Activated naive CD4-positive, alpha-beta T cell (primary cell): ENCODE results near the gene GAS6.
"Not testable (repeated sequence)": the region's sequence is repeated elsewhere in the genome, so short reads cannot be mapped to it uniquely, and the experiment has no call there.

Source experiments
- DNase-seq, 4 experiments: peaks; one replicate each; lab custom pipeline; 2025; lab: John Stamatoyannopoulos, UW

GAS6 gene

DNA sequence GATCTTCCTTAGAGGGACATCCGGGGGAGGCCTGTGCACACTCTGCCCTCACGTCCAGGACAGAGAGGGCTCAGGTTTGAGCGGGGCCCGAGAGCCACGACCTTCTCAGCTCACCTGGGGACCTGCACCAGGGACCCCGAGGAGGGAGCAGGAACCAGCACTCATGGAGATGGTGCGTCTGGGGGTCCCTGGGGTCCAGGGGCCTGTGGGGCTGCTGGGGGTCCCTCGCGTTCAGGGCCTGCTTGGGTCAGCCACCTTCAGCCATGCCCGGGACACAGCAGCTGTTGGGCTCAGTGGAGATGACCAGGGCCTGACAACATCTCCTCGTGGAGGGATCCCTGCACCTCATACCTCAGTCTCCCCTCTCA lies 57.8 kb downstream of the GAS6 start:
- no peak for DNase-seq

DNA sequence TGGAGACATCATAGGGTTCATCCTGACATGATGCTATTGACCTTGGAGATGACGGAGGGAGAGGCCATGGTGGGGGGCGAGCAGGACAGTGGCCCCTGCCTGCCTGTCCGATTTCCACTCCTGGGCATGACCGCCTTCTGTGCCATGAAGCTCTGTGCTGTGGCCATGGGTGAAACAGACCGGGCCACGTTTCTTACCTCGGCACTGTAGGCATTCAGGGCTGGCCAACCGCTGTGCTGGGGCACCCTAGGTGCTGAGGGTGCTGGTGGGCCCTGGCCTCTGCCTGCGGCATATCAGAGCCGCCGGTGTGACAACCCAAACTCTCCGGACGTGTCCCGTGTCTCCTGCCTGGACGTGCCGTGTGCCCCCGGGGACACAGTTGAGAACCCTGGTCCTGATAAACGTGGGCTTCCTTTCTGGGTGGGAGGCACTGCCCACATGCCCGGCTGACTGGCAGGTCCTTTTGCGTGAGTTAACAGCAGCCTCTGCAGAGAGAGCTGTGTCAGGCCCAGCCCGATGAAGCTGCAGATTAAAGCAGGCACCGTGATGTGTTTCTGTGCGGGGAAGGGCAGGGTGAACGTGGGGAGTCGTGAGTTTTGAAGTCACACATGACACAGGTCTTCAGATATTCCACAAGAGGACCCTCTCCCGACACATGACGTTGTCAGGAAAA lies 58.3 kb downstream of the GAS6 start:
- DNase-seq = no peak

DNA sequence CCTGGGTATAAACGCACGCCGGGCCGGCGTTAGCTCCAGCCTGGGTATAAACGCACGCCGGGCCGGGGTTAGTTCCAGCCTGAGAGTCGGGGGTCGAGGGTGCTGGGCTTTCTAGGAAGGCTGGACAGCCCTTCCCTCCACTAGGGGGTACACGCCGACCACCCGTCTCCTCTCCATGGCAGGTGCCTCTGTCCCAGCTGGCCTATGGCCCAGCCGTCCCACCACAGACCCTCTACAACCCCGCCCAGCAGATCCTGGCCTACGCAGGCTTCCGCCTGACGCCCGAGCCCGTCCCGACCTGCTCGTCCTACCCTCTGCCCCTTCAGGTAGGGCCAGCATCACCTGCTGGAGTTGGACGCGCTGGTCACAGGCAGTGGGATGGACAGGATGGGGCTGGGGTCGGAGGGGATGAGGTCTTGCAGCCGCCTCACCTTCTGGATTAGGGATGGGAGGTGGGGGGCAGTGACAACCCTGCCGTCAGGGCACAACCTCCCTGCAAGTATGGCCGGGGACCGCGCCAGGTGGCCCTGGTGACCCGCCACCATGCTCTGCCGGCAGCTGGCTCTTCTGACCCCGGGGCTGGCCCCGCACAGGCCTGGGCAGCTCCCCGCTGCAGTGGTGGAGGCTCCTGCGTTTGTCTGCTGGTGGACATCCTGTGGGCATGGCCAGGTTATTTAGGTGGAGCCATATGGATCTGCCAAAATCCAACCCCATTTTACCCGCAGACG lies 59.0 kb downstream of the GAS6 start:
- no peak for DNase-seq

DNA sequence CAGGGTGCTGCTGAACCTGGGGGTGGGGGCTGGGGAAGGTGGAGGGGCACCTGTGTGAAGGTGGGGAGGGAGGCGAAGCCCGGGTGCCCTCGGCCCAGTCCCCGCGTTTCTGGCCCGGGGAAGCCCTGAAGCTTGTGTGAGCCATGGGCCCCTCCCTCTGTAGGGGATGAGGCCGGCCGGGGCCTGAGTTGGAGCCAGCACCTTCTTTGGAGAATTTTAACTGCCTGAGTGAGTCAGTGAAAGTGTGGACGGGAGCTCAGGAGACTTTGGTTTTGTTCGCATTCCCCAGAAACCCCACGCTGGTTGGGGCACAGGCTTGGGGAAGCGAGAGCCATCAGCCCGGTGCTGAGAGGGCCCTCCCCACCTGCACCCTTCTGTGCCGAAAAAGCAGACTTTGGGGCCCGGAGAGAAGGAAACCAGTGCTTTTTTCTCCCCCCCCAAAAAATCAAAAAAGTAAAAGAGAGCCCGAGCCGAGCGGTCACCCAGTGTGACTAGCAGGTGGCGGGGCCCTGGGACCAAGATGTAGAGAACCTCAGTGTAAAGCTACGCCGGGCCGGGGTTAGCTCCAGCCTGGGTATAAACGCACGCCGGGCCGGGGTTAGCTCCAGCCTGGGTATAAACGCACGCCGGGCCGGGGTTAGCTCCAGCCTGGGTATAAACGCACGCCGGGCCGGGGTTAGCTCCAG lies 59.7 kb downstream of the GAS6 start:
- no peak for DNase-seq

DNA sequence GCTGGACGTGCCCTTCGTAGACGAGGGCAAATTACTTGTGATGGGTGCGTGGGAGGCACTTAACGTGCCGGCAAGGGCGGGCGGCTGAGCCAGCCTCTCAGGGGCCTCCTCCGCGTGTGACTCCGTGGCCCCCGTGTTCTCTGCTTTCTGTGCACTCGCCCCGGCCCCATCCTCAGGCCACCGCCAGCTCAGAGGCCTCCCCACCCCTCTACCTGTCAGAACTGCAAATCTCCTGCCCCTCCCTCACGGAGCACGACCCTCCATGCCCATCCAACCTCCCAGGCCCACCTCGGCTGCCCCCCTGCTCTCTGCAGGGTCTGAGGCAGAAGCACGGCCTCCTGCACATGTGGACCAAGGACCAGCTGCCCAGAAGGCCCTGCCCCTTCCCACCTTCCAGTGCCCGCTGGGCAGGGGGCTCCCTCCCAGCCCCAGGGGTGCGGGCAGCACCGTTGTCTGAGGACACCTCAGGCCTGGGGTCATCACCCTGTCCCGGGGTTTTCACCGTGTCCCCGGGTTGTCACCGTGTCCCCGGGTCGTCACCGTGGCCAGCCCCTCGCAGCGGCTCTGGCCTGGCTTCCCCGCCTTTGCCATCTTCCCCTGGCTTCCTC lies 60.4 kb downstream of the GAS6 start:
- no peak for DNase-seq

DNA sequence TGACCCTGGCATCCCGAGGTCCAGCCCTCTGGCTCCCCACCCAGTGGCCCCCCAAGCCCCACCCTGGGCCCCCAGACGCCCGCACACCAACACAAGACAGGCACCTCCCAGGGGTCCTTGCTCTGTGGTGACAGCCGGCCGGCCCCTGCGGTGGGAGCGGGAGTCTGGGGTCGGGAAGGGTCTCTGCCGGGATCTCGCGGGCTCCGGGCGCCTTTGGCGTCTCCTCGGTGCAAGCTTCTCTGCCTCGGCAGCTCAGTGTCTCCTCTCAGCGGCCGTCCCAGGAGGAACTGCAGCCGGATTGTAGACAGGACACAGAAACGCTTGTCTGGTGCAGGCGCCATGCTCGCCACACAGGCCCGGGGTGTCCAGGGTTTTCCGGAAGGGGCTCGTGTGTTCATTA lies 61.1 kb downstream of the GAS6 start:
- no peak for DNase-seq

DNA sequence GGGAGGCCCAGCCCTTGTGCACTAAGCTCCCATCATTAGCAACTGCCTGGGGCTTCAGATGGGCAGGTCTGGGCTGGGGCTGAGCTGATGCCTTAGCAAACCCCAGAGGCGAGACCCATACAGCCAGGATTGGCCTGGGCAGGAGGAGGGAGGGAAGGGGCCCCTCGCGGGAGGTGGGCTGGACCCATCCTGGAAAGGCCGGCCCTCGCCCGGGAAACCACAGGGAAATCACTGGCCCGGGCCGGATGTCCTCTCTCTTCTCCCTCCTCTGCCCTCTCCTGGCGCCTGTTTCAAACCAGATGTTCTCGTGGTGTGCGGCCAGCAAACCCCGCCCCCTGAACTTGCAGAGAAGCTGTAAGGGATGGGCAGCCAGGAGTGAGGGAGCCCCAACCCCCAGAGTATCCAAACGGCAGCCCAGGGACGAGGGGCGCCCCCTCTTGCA lies 61.8 kb downstream of the GAS6 start:
- no peak for DNase-seq

DNA sequence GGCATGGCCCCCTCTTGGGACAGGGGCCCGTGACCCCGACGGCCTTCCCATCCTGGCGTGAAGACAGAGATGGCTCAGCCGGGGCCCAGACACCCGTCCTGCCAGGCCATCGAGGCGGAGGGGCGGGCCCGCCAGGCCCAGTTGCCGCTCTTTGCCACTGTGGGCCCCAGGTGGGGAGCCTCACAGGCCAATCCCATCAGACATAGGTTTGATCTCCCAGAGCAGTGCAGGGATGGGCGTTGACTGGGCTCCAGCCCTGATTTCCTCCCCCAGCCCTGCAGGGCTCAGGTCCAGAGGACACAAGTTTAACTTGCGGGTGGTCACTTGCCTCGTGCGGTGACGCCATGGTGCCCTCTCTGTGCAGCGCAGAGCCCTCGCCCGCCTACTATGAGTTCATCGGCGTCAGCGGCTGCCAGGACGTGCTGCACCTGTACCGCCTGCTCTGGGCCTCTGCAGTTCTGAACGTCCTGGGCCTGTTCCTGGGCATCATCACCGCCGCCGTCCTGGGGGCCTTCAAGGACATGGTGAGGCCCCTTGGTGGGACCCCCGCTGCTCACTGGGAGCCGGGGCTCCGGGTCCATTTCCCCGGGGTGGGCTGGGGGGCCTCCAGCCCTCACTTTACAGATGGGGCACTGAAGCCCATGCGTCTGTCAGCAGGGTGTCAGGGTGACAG lies 62.5 kb downstream of the GAS6 start:
- no peak for DNase-seq

DNA sequence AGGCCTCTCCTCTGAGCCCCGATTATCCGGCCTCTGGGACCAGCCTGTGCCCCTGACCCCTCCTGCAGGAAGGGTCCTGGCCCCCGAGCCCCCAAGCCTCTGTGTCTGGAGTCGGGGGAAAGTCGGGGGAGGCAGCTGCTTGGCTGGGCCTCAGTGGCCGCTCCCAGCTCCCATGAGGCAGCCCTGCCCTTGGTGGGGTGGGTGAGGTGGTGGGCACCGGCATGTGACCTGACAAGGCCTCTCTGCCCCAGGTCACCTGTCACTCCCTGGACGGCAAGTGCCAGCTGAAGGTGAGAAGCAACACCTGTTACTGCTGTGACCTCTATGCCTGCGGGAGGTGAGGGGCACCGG lies 63.3 kb downstream of the GAS6 start:
- no peak for DNase-seq

DNA sequence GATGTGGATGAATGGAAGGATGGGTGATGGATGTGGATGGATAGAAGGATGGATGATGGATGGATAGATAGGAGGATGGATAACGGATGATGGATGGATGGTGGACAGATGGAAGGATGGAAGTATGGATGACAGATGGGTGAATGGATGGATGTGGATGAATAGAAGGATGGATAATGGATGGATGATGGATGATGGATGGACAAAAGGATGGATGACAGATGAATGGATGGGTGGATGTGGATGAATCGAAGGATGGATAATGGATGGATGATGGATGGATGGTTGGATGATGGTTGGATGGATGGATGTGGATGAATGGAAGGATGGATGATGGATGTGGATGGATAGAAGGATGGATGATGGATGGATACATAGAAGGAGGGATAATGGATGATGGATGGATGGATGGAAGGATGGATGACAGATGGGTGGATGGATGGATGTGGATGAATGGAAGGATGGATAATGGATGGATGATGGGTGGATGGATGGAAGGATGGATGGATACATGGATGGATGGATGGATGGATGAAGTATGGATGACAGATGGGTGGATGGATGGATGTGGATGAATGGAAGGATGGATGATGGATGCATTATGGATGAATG lies 65.6 kb downstream of the GAS6 start:
- no peak for DNase-seq

DNA sequence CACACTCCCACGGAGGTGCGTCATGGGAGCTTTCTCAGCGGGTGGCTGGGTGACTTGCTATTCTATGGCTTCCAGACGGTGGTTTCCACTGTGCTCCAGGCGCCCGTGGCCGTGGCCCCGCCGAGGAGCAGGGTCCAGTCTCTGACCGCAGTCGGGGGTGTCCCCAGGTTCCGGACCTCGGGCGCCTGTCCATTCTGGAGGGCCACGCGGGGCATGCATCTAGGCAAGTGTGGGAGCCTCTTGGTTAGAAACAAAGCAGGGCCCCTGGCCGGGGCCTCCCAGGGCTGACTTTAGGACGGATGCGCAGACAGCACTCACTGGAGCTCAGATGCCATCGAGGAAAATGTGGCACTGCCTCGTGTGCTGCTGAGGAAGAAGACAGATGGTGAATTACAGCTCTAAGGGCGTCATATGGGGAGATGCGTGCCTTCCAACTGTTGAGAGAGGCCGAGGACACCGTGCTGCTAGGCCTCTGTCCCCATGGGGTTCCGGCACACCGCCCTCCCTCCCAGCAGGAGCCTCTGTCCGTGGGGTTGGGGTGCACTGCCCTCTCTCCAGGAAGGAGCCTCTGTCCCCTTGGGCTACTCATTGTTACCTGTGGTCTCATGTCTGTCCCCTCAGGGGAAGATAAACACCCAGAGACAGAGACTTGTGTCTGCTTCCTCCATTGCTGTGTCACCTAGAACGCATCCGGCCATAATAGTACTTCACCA lies 66.8 kb downstream of the GAS6 start:
- no peak for DNase-seq

DNA sequence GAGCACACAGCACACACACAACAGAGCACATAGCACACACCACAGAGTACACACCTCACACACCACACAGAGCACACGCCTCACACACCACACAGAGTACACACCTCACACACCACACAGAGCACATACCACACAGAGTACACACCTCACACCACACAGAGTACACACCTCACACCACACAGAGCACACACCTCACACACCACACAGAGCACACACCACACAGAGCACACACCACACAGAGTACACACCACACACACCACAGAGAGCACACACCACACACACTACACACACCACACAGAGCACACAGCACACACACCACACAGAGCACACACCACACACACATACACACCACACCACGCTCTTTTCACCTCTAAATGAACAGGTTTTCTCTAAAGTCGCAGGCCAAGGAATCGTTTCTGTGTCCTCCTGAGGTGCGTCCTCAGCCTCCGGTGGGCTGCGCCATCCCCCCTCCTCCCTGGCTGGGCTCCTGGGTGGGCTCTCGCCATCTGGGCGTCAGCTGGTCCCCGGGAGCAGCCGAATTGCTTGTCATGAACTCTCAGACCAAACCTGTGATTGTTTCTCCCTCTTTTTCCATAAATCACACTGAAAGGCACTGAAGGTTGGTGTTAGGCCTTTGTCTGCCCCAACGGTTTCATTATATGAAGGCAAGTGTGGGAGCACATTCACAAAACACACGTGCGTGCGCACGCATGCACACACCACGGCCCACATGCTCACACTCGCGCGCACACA lies 67.5 kb downstream of the GAS6 start:
- DNase-seq = no peak

DNA sequence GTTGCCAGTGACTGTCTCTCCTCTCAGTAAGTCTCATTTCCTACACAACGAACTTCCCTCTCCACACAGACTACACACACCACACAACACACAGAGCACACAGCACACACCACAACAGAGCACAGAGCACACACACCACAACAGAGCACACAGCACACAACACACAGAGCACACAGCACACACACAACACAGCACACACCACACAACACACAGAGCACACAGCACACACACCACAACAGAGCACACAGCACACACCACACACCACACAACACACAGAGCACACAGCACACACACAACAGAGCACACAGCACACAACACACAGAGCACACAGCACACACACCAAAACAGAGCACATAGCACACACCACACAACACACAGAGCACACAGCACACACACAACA lies 68.5 kb downstream of the GAS6 start:
- DNase-seq = not testable (repeated sequence)

DNA sequence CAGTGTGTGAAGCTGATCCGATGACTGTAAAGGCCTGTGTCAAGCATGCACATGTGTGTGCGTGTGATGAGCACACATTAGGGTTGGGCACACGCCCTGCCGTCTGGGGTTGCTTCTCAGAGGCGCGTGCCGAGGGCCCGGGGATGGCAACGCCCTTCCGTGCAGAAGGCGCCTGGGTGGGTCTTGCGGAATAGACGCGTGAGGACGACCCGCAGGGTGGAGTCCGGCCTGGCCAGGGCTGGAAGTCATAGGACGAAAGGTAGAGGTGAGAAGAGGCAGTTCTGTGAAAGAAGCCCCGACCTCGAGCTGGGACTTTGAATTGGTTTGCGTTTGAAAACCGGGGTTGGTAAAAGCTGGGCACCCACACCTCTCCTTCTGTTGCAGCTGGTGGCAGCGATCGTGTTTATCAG lies 69.1 kb downstream of the GAS6 start:
- DNase-seq = no peak

DNA sequence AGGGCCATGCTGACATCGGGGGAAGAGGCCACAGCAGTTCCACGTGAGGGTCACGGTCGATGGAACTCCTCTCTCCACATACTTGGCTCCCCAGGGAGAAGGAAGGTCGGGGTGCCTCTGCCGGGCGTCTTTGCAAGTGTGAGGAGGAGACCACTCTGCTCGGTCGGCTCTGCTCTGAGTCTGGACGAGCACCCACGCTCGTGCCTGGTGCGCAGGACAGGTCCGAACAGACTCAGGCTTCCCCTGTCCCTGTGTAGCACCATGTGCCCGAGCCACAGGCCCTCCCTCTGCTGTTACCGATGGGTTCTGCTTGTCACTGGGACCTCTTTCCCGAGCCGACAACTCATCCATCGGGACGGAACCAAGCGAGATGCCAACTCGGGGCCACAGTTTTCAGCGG lies 69.8 kb downstream of the GAS6 start:
- DNase-seq = no peak

DNA sequence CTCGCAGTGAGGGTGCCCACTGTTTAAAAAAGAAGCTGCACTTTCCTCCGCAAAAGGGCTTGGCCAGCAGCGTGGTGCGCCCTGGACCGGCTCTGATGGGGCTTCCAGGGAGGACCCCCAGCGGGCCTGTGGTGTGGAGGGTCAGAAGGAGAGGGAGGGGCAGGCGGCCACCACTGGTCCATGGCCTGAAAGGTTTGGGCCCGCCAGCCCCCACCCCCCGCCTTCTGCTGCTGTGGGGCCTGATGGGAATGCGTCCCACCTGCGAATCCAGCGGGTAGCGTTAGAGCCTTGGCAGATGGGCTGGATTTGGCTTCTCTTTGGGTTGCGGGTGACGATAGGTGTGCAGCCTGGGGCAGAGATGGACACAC lies 70.2 kb downstream of the GAS6 start:
- no peak for DNase-seq

DNA sequence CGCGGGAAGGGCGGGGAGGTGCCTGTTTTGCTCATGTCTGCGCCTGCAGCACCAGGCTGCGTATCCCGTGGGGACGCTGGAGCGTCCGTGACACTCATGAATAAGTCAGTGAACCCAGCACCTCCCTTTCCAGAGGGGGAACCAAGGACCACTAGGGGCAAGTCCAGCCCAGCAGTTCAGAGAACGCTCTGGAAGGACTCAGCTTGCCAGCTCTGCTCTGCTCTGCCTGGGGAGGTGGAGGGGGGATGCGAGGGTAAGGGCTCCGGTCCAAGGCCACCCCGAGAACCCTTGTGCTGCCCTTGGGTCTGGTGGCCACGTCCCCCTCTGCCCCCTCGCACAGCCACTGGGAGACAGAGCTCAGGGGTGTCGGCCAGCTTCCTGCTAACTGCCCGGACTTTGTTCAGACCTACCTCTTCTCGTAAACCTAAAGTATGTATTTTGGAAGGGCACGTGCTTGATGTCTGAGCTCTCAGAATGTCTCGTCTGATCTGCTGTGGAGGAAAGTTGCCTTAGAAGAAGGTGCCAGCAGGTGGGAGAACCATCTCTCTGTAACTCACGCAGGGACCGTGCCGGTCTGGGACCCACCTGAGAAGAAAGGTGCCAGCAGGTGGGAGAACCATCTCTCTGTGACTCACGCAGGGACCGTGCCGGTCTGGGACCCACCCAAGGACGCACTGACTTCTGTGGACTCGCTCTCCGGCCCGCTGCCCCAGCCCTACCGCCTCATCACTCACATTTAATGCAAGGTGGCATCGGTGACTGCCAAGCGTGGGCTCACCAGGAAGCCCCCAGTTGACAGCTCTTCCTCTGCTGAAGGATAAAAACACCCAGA lies 70.8 kb downstream of the GAS6 start:
- no peak for DNase-seq

DNA sequence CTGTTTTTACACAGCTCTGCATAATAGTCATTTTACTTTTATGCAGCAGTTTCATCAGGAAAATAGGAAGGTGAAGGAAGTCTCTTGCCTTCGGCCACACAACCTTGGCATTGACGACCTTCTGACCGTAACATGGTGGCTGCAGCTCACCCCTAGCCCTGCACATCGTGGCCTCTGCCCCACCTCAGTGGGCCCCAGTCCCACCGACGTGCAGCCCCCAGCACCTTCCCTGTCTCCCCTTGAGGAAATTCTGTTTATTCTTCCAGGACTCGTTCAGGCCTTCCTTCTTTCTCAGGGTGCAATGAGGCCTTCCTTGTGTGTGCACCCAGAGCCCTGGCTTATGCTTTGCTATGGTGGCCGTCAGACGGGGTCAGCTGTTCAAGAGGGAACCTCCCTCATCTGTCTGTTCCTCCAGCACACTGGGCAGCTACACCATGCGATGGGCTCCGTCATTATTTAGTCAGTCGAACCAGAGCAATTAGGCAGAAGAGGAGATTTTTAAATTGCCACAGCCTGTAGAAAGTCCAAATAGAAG lies 71.6 kb downstream of the GAS6 start:
- no peak for DNase-seq

DNA sequence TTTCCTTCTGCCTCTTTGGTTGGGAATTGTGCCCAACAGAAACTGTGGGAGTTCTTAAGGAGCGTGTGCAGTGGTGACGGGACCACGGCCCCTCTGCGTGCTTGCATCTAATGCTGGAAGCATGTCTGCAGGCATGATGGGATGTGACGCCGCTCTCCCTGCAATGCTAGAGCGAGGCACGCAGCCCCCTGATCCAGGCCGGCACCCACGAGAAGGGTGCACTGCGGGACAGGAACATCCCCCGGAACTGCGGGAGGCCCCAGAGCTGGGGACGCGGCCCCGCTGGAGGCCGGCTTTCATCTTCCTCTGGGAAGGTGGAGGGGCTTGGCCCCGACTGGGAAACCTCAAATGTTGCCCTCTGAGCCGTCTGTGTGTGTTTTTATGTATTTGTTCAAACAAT lies 72.1 kb downstream of the GAS6 start:
- DNase-seq = no peak

DNA sequence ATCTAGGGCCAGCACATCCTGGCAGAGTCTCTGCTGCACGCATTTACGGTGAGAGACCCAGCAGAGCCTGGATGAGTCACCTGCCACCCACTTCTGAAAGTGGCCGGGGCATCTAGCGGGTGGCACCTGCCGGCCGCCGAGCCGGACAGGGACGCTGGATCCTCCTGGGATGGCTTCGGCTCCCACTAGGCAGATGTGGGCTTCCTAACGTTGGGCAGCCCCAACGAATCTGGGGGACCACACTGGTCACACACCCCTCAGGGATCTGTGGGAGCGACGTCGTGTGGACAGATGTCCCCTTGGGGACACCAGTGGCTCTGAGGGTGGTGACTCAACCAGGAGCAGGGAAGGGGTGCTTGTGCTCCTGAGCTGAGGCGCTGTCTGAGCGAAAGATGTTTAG lies 72.7 kb downstream of the GAS6 start:
- no peak for DNase-seq
